ENCODE data around the gene TMEM98. TPM values are rescaled to one million over a fixed set of nuclear protein-coding genes. Genes with fewer than 3 reads are reported as not detected.
A peak's percentile ranks its signal among the peaks of the same experiment; 100 is the strongest.

The TMEM98 gene
- total RNA-seq, 2 donors from 2014 or later: 134 to 137 TPM

- no peak overlapping the region for H3K4me3 ChIP-seq (ENCODE audit: low read length)
- no peak for TF ChIP-seq CTCF (conservative IDR thresholded peaks at IDR 0.05)
- WGBS, 2 experiments (ENCODE audit: insufficient coverage in 1 of 2, insufficient read length in 1 of 2): 85 to 91% methylated on average over 3 to 4 of the region's 4 CpGs
- H3K27ac ChIP-seq (ENCODE audit: low read depth, low read length): no peak overlapping the region
- Mint-ChIP-seq H3K27me3 (ENCODE audit: insufficient read depth) (no peaks in the 10 kb centered on the region), H3K27ac (no peak overlapping the region), H3K9me3 (peaks cover 16% of the 10 kb centered on the region), H3K4me3 (no peak overlapping the region), H3K4me1 (peaks cover 16% of the 10 kb centered on the region), H3K36me3 (ENCODE audit: low read depth) (no peaks in the 10 kb centered on the region)
- no peaks in the 10 kb centered on the region for H3K27me3 ChIP-seq (ENCODE audit: control insufficient read depth, insufficient read depth, low read length, poor library complexity, severe bottlenecking)
- no peak overlapping the region for H3K9ac ChIP-seq (ENCODE audit: extremely low read depth, low read length, poor library complexity, severe bottlenecking)
- no peaks in the 10 kb centered on the region for H3K36me3 ChIP-seq (ENCODE audit: control insufficient read depth, insufficient read depth, low read length)
- DNase-seq: no peak
- peaks cover 11% of the 10 kb centered on the region for H3K9me3 ChIP-seq (ENCODE audit: control insufficient read depth, low read length)
- H3K4me1 ChIP-seq (ENCODE audit: control insufficient read depth, insufficient read depth, low read length): no peaks in the 10 kb centered on the region
Measured at GRCh38 chr17:32901743-32902142, 26.2 kb upstream of the TMEM98 start.

GRCh38 chr17:32903774-32904673 is 23.9 kb upstream of the TMEM98 start:
- H3K4me3 Mint-ChIP-seq: no peak overlapping the region
- peaks cover 11% of the 10 kb centered on the region for H3K9me3 ChIP-seq (ENCODE audit: control insufficient read depth, low read length)
- H3K4me1 Mint-ChIP-seq: peaks cover 16% of the 10 kb centered on the region
- H3K27me3 Mint-ChIP-seq (ENCODE audit: insufficient read depth): no peaks in the 10 kb centered on the region
- 85 to 100% methylated on average over 1 to 5 of the region's 5 CpGs for WGBS, 2 experiments (ENCODE audit: insufficient coverage in 1 of 2, insufficient read length in 1 of 2)
- DNase-seq: no peak
- no peak overlapping the region for H3K4me3 ChIP-seq (ENCODE audit: low read length)
- peaks cover 16% of the 10 kb centered on the region for H3K9me3 Mint-ChIP-seq
- no peaks in the 10 kb centered on the region for H3K27me3 ChIP-seq (ENCODE audit: control insufficient read depth, insufficient read depth, low read length, poor library complexity, severe bottlenecking)
- H3K9ac ChIP-seq (ENCODE audit: extremely low read depth, low read length, poor library complexity, severe bottlenecking): no peak overlapping the region
- no peak overlapping the region for H3K27ac ChIP-seq (ENCODE audit: low read depth, low read length)
- H3K4me1 ChIP-seq (ENCODE audit: control insufficient read depth, insufficient read depth, low read length): no peaks in the 10 kb centered on the region
- no peak for TF ChIP-seq CTCF (conservative IDR thresholded peaks at IDR 0.05)
- H3K27ac Mint-ChIP-seq: peak overlapping the region; percentile 1
- H3K36me3 ChIP-seq (ENCODE audit: control insufficient read depth, insufficient read depth, low read length): no peaks in the 10 kb centered on the region
- no peaks in the 10 kb centered on the region for H3K36me3 Mint-ChIP-seq (ENCODE audit: low read depth)

GRCh38 chr17:32904891-32905290 is 23.1 kb upstream of the TMEM98 start:
- Mint-ChIP-seq H3K36me3 (ENCODE audit: low read depth) (no peaks in the 10 kb centered on the region), H3K4me1 (peaks cover 19% of the 10 kb centered on the region), H3K9me3 (peaks cover 16% of the 10 kb centered on the region), H3K27me3 (ENCODE audit: insufficient read depth) (no peaks in the 10 kb centered on the region), H3K4me3 (no peak overlapping the region), H3K27ac (peak overlapping the region; percentile 8)
- no peak overlapping the region for H3K9ac ChIP-seq (ENCODE audit: extremely low read depth, low read length, poor library complexity, severe bottlenecking)
- H3K4me3 ChIP-seq (ENCODE audit: low read length): no peak overlapping the region
- no peaks in the 10 kb centered on the region for H3K36me3 ChIP-seq (ENCODE audit: control insufficient read depth, insufficient read depth, low read length)
- H3K9me3 ChIP-seq (ENCODE audit: control insufficient read depth, low read length): peaks cover 11% of the 10 kb centered on the region
- 74 to 100% methylated on average over 1 to 3 of the region's 3 CpGs for WGBS, 2 experiments (ENCODE audit: insufficient coverage in 1 of 2, insufficient read length in 1 of 2)
- H3K4me1 ChIP-seq (ENCODE audit: control insufficient read depth, insufficient read depth, low read length): no peaks in the 10 kb centered on the region
- DNase-seq: peak; percentile 23
- no peaks in the 10 kb centered on the region for H3K27me3 ChIP-seq (ENCODE audit: control insufficient read depth, insufficient read depth, low read length, poor library complexity, severe bottlenecking)
- TF ChIP-seq CTCF (conservative IDR thresholded peaks at IDR 0.05): no peak
- no peak overlapping the region for H3K27ac ChIP-seq (ENCODE audit: low read depth, low read length)

Data from endodermal cell (in vitro differentiated cells).